Measurements from ENCODE around the gene PRKD2. TPM values are rescaled to one million over a fixed set of nuclear protein-coding genes. Genes with fewer than 3 reads are reported as not detected.
A peak's percentile ranks its signal among the peaks of the same experiment; 100 is the strongest.

The PRKD2 gene
- total RNA-seq, 3 donors from 2014 or later, result 52.5 to 70.5 (median 62.9) TPM

DNA sequence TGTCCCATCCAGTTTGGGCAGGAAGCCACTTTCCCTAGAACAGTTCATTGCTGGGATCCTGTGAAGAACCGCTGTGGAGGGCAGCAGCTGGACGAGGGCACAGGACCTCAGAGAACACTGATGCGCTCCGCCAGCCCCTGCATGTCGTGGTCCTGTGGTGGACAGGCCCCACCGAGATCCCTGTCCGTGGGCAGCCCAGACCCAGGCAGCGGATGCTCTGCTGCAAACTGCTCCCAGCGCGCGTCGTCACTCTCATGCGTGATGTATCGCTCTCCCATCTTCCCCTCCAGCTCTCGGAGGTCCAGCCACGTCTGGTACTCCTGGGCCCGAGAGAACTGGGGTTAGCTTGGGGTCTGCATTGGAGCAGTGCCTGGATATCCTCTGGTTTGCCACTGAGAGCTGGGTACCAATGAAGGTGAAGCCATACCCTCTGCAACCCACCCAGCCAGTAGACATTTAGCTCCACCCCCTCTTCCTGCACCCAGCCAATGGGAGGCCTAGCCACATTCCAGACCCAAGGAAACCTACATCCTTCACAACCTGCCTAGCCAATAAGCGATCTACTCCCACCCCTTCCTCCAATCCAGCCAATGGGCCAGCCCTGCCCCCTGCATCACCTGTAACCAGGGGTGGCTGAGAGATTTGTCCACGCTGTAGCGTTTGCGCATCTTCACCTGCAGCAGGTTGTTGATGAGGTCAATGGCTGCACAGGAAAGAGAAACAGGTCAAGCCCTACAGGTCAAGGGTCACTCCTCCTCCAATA lies 42.3 kb downstream of the PRKD2 start:
- Histone ChIP-seq H3K9me3 (no peaks in the 10 kb centered on the region), H3K4me1 (ENCODE audit: low read depth) (no peaks in the 10 kb centered on the region), H3K36me3 (ENCODE audit: low read depth) (peaks cover 10% of the 10 kb centered on the region), H3K4me3 (no peak overlapping the region)
- no peak for TF ChIP-seq CTCF (IDR thresholded peaks at IDR 0.05)
- DNase-seq (no peak), ATAC-seq (peak; percentile 52)
- intact Hi-C loops (cut with DNase I, micrococcal nuclease), result no loop called here

- ATAC-seq (no peak), DNase-seq (no peak)
- Histone ChIP-seq H3K4me3 (no peak overlapping the region), H3K9me3 (no peaks in the 10 kb centered on the region), H3K4me1 (ENCODE audit: low read depth) (no peaks in the 10 kb centered on the region), H3K36me3 (ENCODE audit: low read depth) (peaks cover 10% of the 10 kb centered on the region)
- intact Hi-C loops (cut with DNase I, micrococcal nuclease), result no loop called here
- TF ChIP-seq CTCF (IDR thresholded peaks at IDR 0.05), result no peak
These were observed 46.1 kb downstream of the PRKD2 start for GRCh38 chr19:46670813-46671212.

DNA sequence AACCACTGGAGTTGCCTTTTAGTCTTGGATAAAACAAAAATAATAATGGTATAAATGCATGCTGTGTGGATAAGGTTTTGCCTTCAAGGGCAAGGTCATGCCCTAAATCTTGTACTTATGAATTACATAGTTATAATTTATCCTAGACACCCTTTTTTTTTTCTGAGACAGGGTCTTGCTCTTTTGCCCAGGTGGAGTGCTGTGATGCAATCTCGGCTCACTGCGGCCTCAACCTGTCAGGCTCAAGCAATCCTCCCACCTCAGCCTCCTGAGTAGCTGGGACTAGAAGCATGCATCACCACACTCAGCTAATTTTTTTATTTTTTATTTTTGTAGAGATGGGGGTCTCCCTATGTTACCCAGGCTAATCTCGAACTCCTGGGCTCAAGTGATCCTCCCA lies 48.3 kb downstream of the PRKD2 start:
- H3K4me3 ChIP-seq, result no peak overlapping the region
- no peaks in the 10 kb centered on the region for H3K36me3 ChIP-seq (ENCODE audit: low read depth)
- no peaks in the 10 kb centered on the region for H3K9me3 ChIP-seq
- intact Hi-C loops (cut with DNase I, micrococcal nuclease), result no loop called here
- ATAC-seq (no peak), DNase-seq (no peak)
- TF ChIP-seq CTCF (IDR thresholded peaks at IDR 0.05), result no peak
- no peaks in the 10 kb centered on the region for H3K4me1 ChIP-seq (ENCODE audit: low read depth)

DNA sequence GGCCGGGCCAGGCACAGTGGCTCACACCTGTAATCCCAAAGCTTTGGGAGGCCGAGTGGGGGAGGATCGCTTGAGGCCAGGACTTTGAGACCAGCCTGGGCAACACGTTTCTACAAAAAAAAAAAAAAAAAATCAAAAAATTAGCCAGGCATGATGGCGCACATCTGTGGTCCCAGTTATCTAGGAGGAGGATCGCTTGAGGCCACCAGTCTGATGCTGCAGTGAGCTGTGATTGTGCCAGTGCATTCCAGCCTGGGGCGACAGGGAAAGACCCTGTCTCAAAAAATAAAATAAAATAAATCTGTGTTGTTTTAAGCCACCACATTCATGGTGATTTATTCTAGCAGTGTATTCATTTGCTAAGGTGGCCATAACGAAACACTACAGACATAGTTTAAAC lies 51.8 kb downstream of the PRKD2 start:
- intact Hi-C loops (cut with DNase I, micrococcal nuclease), result no loop called here
- TF ChIP-seq CTCF (IDR thresholded peaks at IDR 0.05), result no peak
- Histone ChIP-seq H3K4me3 (no peak overlapping the region), H3K36me3 (ENCODE audit: low read depth) (peaks cover 4% of the 10 kb centered on the region), H3K9me3 (peaks cover 2% of the 10 kb centered on the region), H3K4me1 (ENCODE audit: low read depth) (peaks cover 16% of the 10 kb centered on the region)
- DNase-seq, result no peak
- ATAC-seq, result no peak

- TF ChIP-seq CTCF (IDR thresholded peaks at IDR 0.05), result peak; percentile 73
- H3K36me3 ChIP-seq (ENCODE audit: low read depth), result peaks cover 4% of the 10 kb centered on the region
- peak overlapping the region; percentile 26 for H3K4me3 ChIP-seq
- DNase-seq, result peak; percentile 82 to 84 (median 83)
- intact Hi-C loops (cut with DNase I, micrococcal nuclease), result loop anchor here (2.0 to 5.0 kb wide), 2 partner anchors 45 to 47 kb away; no protein-coding TSS in a partner anchor
- ATAC-seq, result peak; percentile 71
- H3K9me3 ChIP-seq, result peaks cover 2% of the 10 kb centered on the region
- H3K4me1 ChIP-seq (ENCODE audit: low read depth), result peaks cover 16% of the 10 kb centered on the region
These were observed 55.0 kb downstream of the PRKD2 start for GRCh38 chr19:46661735-46662592.

Measured in mucosa of descending colon (tissue), 3 donors.